Prostate gland (tissue), 2 donors: ENCODE measurements around the gene RBPJL.

ENCODE experiments used
- CTCF ChIP-seq, 4 experiments: fragments of 200-600 bp in 2 of 4; fragments of 450-650 bp in 2 of 4; sonication (generic) in 2 of 4; IDR thresholded peaks; 1 replicate in 3 of 4; 2 replicates in 1 of 4; pipeline ENCODE4 v1.5.1; 2016 to 2019; ENCODE audit warnings: antibody characterized with exemption in 4 of 4, mild to moderate bottlenecking in 2 of 4, moderate library complexity in 2 of 4
- POLR2AphosphoS5 ChIP-seq: sonication (generic); formaldehyde crosslinking; IDR thresholded peaks from one replicate; pipeline ENCODE4 v1.6.1; 2017; ENCODE audit warnings: antibody characterized with exemption

DNA sequence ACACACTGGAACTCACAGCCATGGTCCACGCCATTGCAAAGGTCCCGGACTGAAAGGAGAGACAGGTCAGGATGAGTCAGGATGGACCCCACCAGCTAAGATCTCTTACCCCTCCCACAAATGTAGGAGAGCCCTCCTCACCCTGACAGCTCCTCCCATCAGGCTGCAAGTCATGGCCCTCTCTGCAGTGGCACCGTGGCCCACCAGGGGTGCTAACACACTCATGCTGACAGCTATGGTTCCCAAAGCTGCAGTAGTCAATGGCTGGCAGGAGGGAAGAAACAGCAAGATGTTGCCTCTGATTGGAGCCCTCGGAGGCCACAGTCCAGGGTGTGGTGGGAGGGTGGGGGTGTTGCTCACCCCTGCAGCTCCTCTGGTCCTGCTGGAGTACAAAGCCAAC lies 5.7 kb upstream of the RBPJL start:
- TF ChIP-seq CTCF (IDR thresholded peaks at IDR 0.05) = no peak
- TF ChIP-seq POLR2AphosphoS5 = no peak
